Adrenal gland (tissue), 12 donors: ENCODE results near the gene CGREF1. TPM values are rescaled to one million over a fixed set of nuclear protein-coding genes. Genes with fewer than 3 reads are reported as not detected.

Source experiments
- DNase-seq, 7 donors: peaks; one replicate each; pipeline ENCODE4 v3.0.0-alpha.2; 2019 to 2020
- H3K27ac ChIP-seq, 5 donors: fragments of 200-600 bp; sonication (generic) in 4 of 5; 1 replicate in 3 of 5; 2 replicates in 2 of 5; pipeline versions ENCODE4 v1.5.1 to v1.8.0; 2016 to 2020; ENCODE audit warnings: mild to moderate bottlenecking in 1 of 5
- H3K27me3 ChIP-seq: fragments of 200-600 bp; 2 replicates; pipeline ENCODE4 v1.8.0; 2021
- H3K36me3 ChIP-seq, 2 donors: fragments of 200-600 bp; replicated peaks in 1 of 2; 1 replicate in 1 of 2; 2 replicates in 1 of 2; pipeline versions ENCODE4 v1.5.1 to v1.8.0; 2018 to 2022
- H3K4me1 ChIP-seq, 2 donors: fragments of 200-600 bp; replicated peaks in 1 of 2; 1 replicate in 1 of 2; 2 replicates in 1 of 2; pipeline versions ENCODE4 v1.5.1 to v1.8.0; 2018 to 2021
- H3K4me3 ChIP-seq, 4 donors: fragments of 200-600 bp; sonication (generic) in 3 of 4; one replicate each; pipeline ENCODE4 v1.5.1; 2016 to 2018
- H3K9me3 ChIP-seq, 3 donors: fragments of 200-600 bp; sonication (generic) in 1 of 3; replicated peaks in 1 of 3; 1 replicate in 2 of 3; 2 replicates in 1 of 3; pipeline versions ENCODE4 v1.5.1 to v1.8.0; 2016 to 2021
- CTCF ChIP-seq, 6 experiments: fragments of 450-650 bp in 4 of 6; fragments of 200-600 bp in 2 of 6; sonication (generic) in 1 of 6; IDR thresholded peaks; 1 replicate in 5 of 6; 2 replicates in 1 of 6; pipeline versions ENCODE4 v1.5.1 to v1.8.0; 2016 to 2021; ENCODE audit warnings: antibody characterized with exemption in 6 of 6, mild to moderate bottlenecking in 2 of 6, moderate library complexity in 1 of 6
- POLR2A ChIP-seq, 2 donors: fragments of 450-650 bp; IDR thresholded peaks; one replicate each; pipeline ENCODE4 v1.6.1; 2017; ENCODE audit warnings: antibody characterized with exemption in 2 of 2, mild to moderate bottlenecking in 2 of 2, moderate library complexity in 1 of 2
- WGBS, 4 donors: extraction: QIAGEN DNeasy Blood & Tissue Kit in 2 of 4; methylation state at CpG; one replicate each; pipeline versions ENCODE4 v1.1.5 to v1.1.7; 2013 to 2017; 5-methylcytosine and 5-hydroxymethylcytosine counted together
- intact Hi-C, 2 donors: fragments of 100-400 bp; cut with DNase I; formaldehyde crosslinking; loops; one replicate each; pipeline versions ENCODE4 v1.14.1 to v1.15.0; 2022 to 2023
- polyA plus RNA-seq, 3 donors: library from polyadenylated mRNA; stranded (reverse); fragments of 200-250 nt in 2 of 3; fragments of 350-450 nt in 1 of 3; fragmentation: Illumina TruSeq in 1 of 3; extraction: RNeasy Lipid Tissue Mini Kit (QIAGEN cat#74804) in 1 of 3; gene quantifications; one replicate each; pipeline ENCODE4 v1.2.3, GENCODE V29; 2013 to 2014
- total RNA-seq, 9 donors: library from RNA; depleted of rRNA in 4 of 9; stranded (reverse); fragments of >200 nt in 4 of 9; fragments of 120-200 nt in 1 of 9; fragmentation: NEBNext Ultra II Directional in 1 of 9; extraction: Animal tissue kit (Norgen Biotek cat#: 25700) in 1 of 9; gene quantifications; one replicate each; pipeline versions ENCODE4 v1.1.0 to v1.2.4, GENCODE V29; 2013 to 2023
- donor health status: healthy with polysubstance abuse.
- donor health status: Bipolar disorder and iron deficiency.
- donor health status: DM: yes; HTN: yes; CAD: no.
- donor health status: DM: no; HTN: no; CAD: no.
- donor health status: DM: no; HTN: no; CAD: no.
- donor health status: DM: yes; HTN: yes; CAD: no.

The CGREF1 gene
- total and polyA plus RNA-seq, 12 donors, result 0.52 to 4.7 (median 1.3) TPM; not detected in 1

GRCh38 chr2:27137322-27137935, 18.5 kb upstream of the CGREF1 start:
- H3K4me3 ChIP-seq, result no peak overlapping the region
- intact Hi-C loops, result no loop called here
- H3K9me3 ChIP-seq, result no peaks in the 10 kb centered on the region
- DNase-seq, result no peak
- 91 to 93% (median 92%) methylated on average over 15 to 21 of the region's 21 CpGs for WGBS, 4 donors
- H3K27ac ChIP-seq, result no peak overlapping the region
- H3K4me1 ChIP-seq, result peaks cover 8 to 14% of the 10 kb centered on the region in 2 donors
- TF ChIP-seq POLR2A (IDR thresholded peaks at IDR 0.05) (no peak), CTCF (IDR thresholded peaks at IDR 0.05) (no peak)
- no peaks in the 10 kb centered on the region for H3K27me3 ChIP-seq
- peaks cover 0 to 3% of the 10 kb centered on the region in 2 donors for H3K36me3 ChIP-seq

- peaks cover 0 to 10% of the 10 kb centered on the region in 2 donors for H3K36me3 ChIP-seq
- intact Hi-C loops, result no loop called here
- DNase-seq, result no peak
- WGBS, 4 donors, result 88 to 95% (median 93%) methylated on average over 4 to 7 of the region's 7 CpGs
- no peak for TF ChIP-seq POLR2A (IDR thresholded peaks at IDR 0.05)
- TF ChIP-seq CTCF (IDR thresholded peaks at IDR 0.05), result no peak
- H3K9me3 ChIP-seq, result no peaks in the 10 kb centered on the region
- H3K27me3 ChIP-seq, result no peaks in the 10 kb centered on the region
- peaks cover 8 to 15% of the 10 kb centered on the region in 2 donors for H3K4me1 ChIP-seq
- H3K27ac ChIP-seq, result no peak overlapping the region
- no peak overlapping the region for H3K4me3 ChIP-seq
Observed at GRCh38 chr2:27136751-27137150, 17.8 kb upstream of the CGREF1 start.

GRCh38 chr2:27135478-27135955, 16.6 kb upstream of the CGREF1 start:
- 77 to 88% (median 82%) methylated on average over 5 to 12 of the region's 12 CpGs for WGBS, 4 donors
- no peak overlapping the region for H3K4me3 ChIP-seq
- TF ChIP-seq POLR2A (IDR thresholded peaks at IDR 0.05) (no peak), CTCF (IDR thresholded peaks at IDR 0.05) (no peak)
- peaks cover 0 to 22% of the 10 kb centered on the region in 2 donors for H3K36me3 ChIP-seq
- intact Hi-C loops, result no loop called here
- H3K4me1 ChIP-seq, result peaks cover 8 to 15% of the 10 kb centered on the region in 2 donors
- H3K27me3 ChIP-seq, result no peaks in the 10 kb centered on the region
- H3K9me3 ChIP-seq, result no peaks in the 10 kb centered on the region
- H3K27ac ChIP-seq, result no peak overlapping the region
- no peak for DNase-seq

GRCh38 chr2:27134781-27135477, 16.0 kb upstream of the CGREF1 start:
- H3K4me1 ChIP-seq, result peaks cover 8 to 15% of the 10 kb centered on the region in 2 donors
- no peaks in the 10 kb centered on the region for H3K27me3 ChIP-seq
- TF ChIP-seq POLR2A (IDR thresholded peaks at IDR 0.05) (no peak), CTCF (IDR thresholded peaks at IDR 0.05) (no peak)
- intact Hi-C loops, result no loop called here
- WGBS, 4 donors, result 50 to 68% (median 54%) methylated on average over 25 to 33 of the region's 33 CpGs
- H3K4me3 ChIP-seq, result peak overlapping the region in 2 of 4 donors; percentile 89 to 93
- DNase-seq, result no peak
- peak overlapping the region in 1 of 5 donors; percentile 77 for H3K27ac ChIP-seq
- no peaks in the 10 kb centered on the region for H3K9me3 ChIP-seq
- peaks cover 0 to 28% of the 10 kb centered on the region in 2 donors for H3K36me3 ChIP-seq
